Fibroblast of lung (primary cell): Measurements from ENCODE around the gene PPP1R14D.

Experiments used
- EZH2 ChIP-seq: IDR thresholded peaks from 2 replicates; pipeline ENCODE4 v1.5.1; 2012; ENCODE audit warnings: low read length, control low read depth, mild to moderate bottlenecking; ENCODE audit errors: missing control alignments
- TF ChIP-seq, protein P1 (sequence below), 2 donors: IDR thresholded peaks in 1 of 2; conservative IDR thresholded peaks in 1 of 2; 1 replicate in 1 of 2; 2 replicates in 1 of 2; pipeline ENCODE4 v1.5.1; 2011 to 2012; ENCODE audit warnings: low read length in 2 of 2, control low read depth in 1 of 2, inconsistent platforms in 1 of 2, low read depth in 1 of 2, mild to moderate bottlenecking in 1 of 2

DNA sequence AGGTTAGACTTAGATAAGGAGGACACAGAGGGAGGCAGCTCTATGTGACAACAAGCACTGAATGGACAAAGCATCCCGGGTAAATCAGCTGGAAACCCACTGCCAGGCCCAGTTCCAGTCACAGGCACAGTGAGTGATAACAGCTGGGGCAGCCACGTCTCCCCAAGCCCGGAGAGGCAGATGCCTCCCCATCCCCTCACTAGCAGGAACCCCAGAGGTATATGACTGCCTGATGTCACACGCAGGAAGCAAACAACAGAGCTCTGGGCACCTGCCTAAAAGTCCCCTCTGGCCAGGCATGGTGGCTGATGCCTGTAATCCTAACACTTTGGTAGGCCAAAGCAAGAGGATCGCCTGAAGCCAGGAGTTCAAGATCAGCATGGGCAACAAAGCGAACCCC, 40.5 kb downstream of the PPP1R14D start:
- TF ChIP-seq, protein P1, sequence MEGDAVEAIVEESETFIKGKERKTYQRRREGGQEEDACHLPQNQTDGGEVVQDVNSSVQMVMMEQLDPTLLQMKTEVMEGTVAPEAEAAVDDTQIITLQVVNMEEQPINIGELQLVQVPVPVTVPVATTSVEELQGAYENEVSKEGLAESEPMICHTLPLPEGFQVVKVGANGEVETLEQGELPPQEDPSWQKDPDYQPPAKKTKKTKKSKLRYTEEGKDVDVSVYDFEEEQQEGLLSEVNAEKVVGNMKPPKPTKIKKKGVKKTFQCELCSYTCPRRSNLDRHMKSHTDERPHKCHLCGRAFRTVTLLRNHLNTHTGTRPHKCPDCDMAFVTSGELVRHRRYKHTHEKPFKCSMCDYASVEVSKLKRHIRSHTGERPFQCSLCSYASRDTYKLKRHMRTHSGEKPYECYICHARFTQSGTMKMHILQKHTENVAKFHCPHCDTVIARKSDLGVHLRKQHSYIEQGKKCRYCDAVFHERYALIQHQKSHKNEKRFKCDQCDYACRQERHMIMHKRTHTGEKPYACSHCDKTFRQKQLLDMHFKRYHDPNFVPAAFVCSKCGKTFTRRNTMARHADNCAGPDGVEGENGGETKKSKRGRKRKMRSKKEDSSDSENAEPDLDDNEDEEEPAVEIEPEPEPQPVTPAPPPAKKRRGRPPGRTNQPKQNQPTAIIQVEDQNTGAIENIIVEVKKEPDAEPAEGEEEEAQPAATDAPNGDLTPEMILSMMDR (conservative IDR thresholded peaks at IDR 0.05 in 1 of 2, IDR thresholded peaks at IDR 0.05 in 1 of 2; ENCODE audit: low read depth in 1 of 2, low read length in 2 of 2): no peak
- no peak for TF ChIP-seq EZH2
